Activated CD4-positive, alpha-beta T cell treated with anti-CD3 and anti-CD28 coated beads for 4 hours (primary cell): ENCODE results near the gene RBCK1.

ENCODE experiments used
- DNase-seq, 2 donors: peaks; one replicate each; pipeline ENCODE4 v3.0.0-alpha.2; 2020

Gene RBCK1

DNA sequence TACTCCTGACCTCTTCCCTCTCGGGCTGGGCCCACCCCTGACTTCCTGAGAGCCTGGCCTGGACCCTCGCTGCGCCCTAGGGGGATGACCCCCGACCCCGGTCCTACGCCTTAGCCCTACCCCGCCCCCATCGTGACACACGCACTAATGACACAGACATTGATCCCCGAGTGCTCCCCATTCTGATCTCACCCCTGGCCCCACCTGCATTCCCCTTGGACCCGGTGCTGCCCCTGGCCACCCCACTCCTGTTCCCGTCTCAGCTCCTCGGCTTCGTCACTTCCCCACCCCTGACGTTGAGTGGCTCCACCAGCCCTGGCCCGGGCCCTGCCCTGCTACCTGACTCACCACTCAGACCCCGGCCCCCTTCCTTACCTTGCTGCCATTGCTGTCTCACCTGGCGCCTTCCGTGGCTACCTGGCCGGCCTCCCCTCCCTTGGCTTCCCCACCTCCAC, 12.1 kb downstream of the RBCK1 start:
- DNase-seq: no peak

DNA sequence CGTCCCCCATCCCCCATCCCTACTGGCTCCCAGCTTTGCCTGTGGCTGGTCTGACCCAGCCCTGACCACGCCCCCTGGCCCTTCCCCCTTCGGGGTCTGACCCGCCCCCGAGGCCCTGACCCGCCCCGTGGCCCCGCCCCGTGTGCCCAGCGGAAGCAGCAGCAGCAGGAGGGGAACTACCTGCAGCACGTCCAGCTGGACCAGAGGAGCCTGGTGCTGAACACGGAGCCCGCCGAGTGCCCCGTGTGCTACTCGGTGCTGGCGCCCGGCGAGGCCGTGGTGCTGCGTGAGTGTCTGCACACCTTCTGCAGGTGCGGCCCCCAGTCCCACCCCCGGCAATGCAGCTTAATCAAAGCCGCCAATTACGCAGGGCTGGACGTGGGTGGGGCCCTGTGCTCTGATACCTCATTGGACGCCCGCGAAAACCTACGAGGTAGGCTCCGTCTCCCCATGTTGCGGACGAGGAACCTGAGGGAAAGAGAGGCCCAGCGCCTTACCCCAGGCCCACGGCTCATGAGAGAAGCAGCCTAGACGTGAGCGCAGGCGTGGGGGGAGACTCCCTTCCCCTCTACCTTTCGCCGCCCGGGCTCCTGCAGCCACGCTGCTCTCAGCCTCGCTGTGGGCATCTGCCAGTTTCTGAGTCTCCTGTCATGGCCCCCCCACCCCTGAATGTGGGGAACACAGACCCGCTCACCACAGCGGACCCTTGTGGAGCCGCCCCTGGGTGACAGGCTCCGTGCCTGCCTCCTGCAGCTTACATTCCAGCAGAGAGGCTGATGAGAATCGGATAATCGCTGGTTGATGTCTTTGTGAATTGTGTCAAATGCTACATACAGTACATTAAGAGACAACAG, 12.8 kb downstream of the RBCK1 start:
- DNase-seq: no peak

DNA sequence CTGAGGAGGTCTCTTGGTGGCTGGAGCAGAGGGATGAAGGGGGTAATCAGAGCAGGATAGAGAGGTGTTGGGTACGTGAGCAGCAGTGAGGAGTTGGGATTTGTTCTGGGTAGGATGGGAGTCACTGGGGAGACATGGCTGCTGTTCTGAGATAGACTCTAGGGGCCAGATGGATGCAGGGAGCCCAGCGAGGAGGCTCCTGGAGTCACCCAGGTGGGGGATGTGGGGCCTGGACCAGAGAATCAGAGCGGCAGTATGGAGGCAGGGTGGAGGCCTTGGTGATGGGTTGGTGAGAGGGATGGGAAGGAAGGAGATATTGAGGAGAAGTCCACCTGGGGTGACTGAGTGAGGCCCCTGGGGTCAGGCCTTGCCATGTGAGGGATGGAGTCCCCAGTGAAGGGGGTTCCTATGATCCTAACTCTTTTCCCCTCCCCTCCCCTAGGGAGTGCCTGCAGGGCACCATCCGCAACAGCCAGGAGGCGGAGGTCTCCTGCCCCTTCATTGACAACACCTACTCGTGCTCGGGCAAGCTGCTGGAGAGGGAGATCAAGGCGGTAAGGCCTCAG, 13.7 kb downstream of the RBCK1 start:
- no peak for DNase-seq

DNA sequence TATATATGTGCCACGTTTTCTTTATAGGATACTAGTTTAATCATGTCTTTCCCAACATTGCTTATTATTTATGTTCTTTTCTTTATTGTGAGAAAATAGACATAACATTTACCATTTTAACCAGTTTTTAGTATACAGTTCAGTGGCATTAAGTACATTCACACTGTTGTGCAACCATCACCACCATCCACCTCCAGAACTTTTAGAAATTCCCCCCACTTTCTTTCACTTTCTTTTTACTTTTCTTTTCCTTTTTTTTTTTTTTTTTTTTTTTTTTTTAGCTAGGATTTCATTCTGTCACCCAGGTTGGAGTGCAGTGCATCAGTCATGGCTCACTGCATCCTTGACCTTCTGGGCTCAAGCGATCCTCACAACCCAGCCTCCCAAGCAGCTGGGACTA, 18.5 kb downstream of the RBCK1 start:
- no peak for DNase-seq

DNA sequence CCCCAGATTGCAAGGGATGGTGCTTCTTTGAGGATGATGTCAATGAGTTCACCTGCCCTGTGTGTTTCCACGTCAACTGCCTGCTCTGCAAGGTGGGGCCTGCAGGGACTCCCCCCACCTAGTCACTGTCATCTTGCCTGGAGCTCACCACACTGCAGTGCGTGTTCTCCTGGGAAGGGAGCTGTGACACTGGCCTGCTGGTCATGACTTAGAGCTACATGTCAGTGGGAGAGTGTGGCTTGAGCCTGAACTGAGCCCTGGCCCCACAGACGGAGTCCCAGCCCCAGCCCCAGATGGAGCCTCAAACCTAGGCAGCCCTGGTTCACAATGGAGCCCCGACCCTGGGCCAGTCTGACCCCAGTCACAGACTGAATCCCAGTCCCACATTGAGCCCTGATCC, 19.3 kb downstream of the RBCK1 start:
- DNase-seq: no peak

DNA sequence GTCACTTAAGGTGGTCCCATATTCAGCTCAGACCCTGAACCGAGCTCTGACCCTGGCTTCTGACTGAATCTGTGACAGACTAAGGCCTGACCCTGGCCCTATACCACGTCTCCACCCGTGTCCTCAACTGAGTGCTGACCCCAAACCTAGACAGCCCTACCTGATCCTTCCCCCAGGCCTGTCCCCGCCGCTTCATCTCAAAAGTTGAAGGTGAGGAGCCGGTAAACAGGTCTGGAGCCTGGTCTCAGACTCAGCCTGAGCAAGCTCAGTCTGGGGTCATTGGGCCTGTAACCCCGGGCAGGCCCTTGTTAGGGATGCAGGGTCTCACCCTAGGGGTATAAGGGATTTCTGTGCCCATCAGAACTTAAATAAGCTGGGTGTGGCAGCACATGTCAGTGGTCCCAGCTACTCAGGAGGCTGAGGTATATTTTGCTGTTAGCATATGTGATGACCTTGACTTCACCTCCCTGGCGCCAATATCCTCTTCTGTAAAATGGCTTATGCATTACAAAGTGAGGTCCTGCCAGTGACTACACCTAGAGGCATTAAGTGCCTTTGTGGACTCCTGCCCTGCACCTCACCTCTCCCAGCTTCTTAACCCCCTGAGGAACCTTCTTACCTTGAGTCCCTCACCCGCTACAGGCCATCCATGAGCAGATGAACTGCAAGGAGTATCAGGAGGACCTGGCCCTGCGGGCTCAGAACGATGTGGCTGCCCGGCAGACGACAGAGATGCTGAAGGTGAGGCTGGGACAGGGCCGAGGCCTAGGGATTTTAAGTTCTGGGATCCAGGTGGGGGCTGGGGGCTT, 20.0 kb downstream of the RBCK1 start:
- DNase-seq: no peak

DNA sequence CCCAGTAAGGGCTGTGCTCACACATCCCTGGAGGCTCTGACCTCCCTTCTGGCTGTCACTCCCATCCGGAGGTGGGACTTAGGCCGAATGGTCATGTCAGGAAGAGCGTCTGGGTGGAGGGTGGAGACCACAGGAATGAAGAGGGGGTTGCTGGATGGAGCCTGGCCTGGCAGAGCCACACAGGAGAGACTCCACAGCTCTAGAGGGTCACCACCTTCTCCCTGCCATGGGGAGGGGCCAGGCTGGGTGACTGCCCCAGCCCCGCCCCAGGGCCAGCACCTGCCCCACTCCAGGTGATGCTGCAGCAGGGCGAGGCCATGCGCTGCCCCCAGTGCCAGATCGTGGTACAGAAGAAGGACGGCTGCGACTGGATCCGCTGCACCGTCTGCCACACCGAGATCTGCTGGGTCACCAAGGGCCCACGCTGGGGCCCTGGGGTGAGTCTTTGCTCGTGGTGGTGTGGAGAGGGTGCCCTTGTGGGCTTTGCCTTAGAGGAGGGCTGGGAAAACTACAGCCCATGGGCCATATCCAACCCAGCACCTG, 20.6 kb downstream of the RBCK1 start:
- DNase-seq: no peak

DNA sequence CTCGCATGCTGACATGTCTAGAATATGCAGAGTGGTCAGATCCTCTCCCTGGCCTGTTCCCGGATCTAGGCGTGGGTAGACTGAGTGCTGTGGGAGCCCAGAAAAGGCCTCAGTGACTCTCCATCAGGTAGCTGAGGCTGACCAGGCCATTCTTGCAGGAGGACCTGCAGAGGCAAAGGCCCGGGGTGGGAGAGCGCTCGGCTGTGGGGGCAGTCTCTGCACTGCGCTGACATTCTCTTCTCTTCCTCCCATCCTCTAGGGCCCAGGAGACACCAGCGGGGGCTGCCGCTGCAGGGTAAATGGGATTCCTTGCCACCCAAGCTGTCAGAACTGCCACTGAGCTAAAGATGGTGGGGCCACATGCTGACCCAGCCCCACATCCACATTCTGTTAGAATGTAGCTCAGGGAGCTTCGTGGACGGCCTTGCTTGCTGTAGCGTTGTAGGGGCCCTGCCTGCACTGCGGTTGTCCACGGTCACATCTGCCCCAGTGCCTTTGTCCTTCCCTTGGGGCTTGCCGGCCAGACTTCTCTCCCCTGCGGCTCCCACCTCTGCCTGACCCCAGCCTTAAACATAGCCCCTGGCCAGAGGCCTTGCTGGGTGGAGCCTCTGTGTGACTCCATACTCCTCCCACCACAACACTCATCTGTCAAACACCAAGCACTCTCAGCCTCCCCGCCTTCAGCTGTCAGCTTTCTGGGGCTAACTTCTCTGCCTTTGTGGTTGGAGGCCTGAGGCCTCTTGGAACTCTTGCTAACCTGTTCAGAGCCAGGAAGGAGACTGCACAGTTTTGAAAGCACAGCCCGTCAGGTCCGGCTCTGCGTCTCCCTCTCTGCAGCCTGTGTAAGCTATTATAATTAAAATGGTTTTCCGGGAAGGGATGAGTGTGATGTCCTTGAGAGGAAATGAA, 22.2 kb downstream of the RBCK1 start:
- no peak for DNase-seq

DNA sequence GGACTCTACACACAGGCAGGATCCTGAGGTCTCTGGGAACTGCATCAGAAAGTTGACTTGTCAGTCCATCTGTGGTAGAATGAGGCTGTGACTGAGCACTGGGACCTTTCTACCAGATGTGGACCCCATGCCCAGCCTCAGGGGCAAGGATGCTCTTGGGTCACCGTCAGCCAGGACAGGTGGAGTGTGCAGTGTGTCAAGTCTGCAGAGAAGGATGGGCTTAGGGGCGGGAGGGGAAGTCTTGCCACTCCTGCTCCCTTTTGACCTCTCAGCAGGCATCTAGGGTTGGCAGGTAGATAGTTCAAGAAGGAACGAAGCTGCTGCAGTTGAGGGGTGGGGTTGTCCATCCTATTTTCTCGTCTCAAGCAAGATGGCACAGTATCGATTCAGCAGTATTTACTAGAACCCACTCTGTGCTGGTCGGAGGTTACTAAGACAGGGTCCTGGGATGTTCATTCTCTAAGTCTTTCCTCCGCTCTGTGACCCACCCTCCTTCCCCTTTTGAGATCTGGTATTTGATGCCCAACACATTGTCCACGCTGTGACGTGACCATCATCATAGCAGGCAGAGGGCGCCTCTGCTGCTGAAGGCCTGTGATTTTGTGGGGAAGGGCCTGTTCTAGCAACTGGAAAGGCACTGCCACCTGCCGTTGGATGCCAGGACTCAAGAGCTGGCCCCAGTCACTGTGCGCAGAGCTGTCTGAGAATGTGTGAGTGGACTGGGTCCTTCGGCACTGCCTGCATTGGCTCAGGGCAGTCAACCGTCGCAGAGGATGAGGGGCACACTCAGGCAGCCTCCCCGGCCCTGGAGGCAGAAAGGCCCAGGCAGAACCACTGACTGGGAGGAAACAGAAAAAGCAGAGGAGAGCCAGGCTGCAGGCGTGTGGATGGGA, 23.2 kb downstream of the RBCK1 start:
- peak; percentile 38 to 46 for DNase-seq

DNA sequence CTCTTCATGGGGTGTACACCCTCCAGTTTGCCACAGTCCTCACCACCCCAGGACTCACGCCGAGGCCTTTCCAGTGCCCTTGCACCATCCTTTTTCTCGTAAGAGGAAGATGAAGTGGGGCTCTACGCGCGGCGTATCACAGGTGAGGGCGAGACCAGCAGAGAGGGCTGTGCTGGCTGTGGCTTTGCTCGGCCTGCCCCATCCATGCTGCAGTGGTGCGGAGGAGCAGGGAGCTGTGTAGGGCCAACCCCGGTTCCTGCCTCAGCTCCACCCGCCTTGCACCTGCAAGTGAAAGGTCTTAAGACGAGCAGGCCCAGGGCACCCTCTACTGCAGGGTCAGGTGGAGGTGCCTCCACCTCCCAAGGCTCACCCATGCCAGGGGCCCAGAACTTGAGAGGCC, 24.1 kb downstream of the RBCK1 start:
- no peak for DNase-seq

DNA sequence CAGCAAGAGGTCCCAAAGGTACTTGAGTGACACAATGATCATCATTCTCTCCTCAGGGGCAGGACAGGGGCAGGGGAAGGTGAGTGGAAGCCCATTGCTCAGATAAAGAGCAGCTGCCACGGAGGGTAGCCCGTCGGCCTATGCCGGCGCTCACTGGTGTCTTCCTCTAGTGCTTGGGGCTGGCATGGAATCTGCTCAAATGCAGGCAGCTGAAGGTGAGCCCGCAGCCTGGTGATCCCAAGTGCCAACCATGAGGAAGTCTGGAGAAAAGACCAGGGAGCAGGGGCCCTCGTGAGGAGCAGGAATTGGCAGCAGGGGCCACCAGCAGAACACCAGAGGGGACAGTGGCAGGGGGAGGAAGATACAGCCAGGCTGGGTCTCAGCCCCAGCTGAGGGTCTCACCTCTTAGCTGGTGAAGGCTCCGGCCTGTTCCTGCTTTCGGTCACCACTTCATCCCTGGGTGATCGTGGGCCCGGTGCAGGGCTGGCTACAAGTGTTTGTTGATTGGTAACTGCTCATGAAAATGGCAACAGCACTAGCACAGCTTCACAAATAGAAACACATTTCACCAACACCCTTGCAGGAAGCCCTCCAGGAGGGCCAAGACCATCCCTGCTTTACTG, 24.7 kb downstream of the RBCK1 start:
- no peak for DNase-seq

DNA sequence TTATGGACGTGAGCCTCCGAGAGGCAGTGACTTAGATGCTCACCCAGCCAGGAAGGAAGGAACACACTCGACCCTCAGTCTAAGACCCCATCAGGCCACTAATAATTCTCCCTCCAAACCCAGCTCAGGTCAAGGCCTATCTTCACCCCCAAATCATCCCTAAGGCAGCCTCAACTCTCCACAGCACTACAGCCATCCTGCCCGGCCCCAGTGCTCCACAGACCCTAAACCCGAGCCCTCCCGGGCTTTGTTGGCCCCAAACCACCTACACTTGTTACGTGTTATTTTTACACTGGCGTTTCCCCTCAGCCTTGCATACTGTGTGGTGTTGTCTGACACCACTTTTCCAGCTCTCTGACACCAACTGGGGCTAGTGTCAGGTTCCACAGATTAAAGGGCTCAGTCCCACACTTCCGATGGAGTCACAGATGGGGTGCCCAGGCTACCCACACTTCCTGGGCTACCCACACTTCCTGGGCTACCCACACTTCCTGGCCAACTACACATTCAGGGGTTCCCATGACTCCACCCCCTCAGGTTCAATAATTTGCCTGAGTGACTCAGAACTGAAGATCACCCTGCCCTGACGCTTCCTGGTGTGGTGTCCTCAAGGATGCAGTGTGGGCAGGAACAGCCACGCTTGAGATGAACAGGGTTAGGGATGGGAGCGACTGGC, 25.3 kb downstream of the RBCK1 start:
- DNase-seq: peak; percentile 78 to 80

DNA sequence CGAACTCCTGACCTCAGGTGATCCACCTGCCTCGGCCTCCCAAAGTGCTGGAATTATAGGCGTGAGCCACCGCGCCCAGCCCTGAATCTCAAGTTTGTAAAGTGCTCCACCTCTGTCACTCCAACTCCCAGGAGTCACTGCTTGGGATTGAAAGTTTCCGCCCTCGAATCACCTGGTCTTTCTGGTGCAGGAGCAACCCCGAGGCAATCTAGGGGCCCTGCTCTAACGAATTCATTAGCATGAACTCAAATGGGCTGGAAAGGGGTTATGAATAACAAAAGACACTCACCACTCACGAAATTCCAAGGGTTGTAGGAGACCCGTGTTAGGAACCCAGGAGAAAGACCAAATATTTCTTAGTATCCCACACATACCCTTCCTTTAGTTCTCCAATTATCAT, 26.1 kb downstream of the RBCK1 start:
- no peak for DNase-seq

DNA sequence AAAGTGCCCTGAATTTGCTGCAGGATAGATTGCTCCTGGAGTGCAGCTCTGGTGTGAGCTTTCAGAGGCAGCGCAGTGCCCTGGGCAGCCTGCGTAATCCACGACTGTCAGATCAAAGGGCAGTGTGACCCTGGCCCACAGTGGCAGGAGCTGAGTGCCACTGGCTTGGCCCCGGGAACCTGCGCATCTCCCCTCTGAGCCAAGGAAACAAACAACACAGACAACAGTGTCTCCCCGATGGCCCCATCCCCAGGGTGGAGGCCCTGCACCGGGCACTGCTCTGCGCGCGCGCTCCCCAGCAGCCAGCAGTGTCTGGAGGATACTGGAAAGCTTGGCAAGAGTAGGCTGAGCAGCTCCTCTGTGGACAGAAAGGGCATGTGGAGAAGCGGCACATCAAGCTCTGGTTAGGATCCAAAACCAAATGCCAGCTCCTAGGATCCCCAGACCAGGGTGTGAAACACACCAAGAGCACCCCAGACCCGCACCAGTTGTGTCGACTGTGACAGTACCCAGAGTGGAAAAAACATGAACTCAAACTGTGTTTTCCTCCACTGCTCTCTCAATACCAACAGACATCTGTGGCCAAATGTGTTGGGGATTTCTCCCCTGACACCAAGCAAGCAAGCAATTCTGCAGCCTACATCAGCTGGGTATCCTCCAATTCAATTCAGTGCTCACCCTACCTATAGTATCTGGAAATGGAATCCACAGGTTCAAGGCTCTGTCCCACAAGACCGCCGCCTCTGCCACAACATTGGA, 26.7 kb downstream of the RBCK1 start:
- DNase-seq: no peak

DNA sequence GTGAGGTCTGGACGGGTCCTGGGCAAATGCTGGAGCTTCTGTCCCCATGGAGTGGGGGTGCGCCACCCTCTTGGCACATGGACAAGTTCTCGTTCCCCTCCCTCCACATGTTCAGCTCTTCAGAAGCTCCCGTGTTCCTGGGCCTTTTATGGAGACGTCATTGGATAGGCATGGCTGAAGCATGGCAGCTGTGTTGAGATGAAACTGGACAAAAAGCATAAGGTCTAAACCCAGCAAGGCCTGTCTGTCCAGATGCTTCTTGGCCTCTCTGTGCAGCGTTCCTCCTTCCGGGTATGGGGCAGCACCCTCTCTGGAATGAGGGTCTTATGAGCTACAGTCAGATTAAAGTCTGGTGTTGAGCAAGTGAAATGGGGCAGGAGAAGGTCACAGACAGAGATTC, 27.5 kb downstream of the RBCK1 start:
- DNase-seq: no peak

DNA sequence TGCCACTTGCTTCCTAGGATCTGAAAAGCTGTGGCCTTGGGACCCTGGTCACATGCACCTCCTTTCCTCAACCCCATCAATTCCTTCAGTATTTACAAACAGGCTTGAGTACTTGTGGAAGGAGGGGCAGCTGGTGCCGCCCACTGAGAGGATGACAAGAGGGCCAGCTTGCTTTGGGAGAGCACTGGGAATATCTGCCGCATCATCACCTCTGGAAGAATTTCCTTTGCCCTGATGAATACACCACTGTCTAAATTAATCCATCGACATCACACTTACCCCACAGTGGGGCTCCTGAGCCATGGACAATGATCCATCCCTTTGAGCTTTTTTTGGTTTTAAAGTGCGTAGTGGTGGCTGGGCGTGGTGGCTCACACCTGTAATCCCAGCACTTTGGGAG, 28.4 kb downstream of the RBCK1 start:
- DNase-seq: no peak

DNA sequence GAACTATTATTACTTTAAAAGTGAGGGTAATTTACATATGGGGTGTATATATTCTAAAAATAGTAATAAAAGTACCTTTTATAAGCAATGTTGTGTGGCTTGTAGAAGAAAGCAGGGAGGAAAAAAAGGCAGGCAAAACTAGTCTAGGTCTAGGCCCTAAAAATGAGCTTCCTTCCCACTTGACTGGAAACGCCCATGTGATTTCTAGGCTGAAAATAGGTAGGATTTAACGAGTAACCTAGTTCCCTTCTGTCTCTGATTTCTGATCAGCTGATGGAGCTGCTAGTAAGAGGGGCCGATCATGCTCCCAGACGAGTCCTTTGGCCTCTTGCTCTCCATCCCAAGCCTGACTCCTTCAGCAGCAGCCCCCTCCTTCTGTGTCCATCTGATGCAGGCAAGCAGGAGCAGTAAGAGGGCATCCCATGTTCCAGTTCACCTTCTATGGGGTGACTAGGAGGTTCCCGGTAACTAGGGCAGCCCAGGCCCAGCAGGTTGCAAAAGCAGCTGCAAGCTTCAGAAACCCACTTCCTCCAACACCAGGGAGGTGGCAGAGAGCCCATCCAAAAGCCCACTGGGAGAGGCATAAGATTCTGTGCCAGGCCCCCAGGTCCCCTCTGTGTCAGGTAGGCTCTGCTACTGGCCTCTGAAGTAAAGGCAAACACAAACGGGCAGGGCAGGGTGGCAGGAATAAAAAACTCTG, 29.8 kb downstream of the RBCK1 start:
- DNase-seq: no peak

DNA sequence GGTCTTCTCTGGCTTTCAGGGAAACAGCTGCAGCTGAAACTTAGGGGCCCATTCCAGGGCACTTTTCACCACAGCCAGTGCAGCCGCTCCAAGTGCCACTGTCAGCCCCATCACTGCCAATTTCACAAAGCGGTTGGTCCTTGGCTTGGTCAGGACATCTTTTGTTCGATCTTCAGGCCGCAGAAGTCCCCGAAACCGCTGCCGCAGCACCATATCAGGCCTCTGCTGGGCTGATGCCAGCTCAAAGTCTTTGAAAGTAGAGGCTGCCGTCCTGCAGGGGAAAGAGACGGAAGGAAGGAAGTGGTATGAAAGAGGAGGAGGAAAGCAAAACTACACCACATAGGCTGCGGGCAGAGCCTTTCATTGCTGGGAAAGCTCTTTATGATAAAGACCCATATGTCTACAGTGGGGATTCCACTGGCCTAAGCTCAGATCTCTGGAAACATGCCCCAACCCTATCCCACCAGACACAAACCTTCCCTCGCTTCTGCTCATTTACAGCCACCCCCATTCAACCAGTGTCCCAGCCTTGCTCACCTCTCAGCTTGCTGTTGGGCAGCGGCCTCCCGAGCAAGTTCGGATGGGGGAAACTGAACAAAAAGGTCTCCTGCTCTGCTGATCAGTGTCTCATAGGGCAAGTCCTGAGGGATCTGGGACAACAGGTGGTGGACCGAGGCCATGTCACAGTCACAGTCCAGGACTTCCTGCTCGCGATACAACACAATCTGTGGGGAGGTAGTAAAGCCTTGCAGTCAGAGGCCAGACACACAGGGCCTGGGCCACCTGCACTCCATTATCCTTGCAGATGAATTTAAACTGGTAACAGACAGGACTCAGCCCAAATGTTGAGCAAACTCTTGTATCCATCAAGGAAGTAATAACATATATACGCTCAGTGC, 30.7 kb downstream of the RBCK1 start:
- peak; percentile 52 to 53 for DNase-seq
